Chondrocyte (in vitro differentiated cells): Measurements from ENCODE around the gene PLEKHM2. TPM values are rescaled to one million over a fixed set of nuclear protein-coding genes. Genes with fewer than 3 reads are reported as not detected.
A peak's percentile ranks its signal among the peaks of the same experiment; 100 is the strongest.

ENCODE experiments used
- DNase-seq: peaks from one replicate; pipeline ENCODE4 v3.0.0; 2021; ENCODE audit warnings: mixed read lengths, low spot score
- H3K27ac Mint-ChIP-seq: one replicate; pipeline ENCODE4 v1.8.0; 2021; ENCODE audit warnings: mild to moderate bottlenecking, moderate library complexity, mixed read lengths; ENCODE audit not compliant: unreplicated experiment
- H3K27me3 Mint-ChIP-seq: 2 replicates; pipeline ENCODE4 v1.8.0; 2021; ENCODE audit warnings: low read depth, mixed read lengths
- H3K36me3 Mint-ChIP-seq: 2 replicates; pipeline ENCODE4 v1.8.0; 2021; ENCODE audit warnings: low read depth, mixed read lengths
- H3K4me1 Mint-ChIP-seq: 2 replicates; pipeline ENCODE4 v1.8.0; 2021; ENCODE audit warnings: low read depth, mild to moderate bottlenecking, mixed read lengths
- H3K4me3 Mint-ChIP-seq: one replicate; pipeline ENCODE4 v1.8.0; 2021; ENCODE audit warnings: mild to moderate bottlenecking, moderate library complexity, mixed read lengths; ENCODE audit not compliant: unreplicated experiment
- H3K9me3 Mint-ChIP-seq: 2 replicates; pipeline ENCODE4 v1.8.0; 2021; ENCODE audit warnings: low read depth, mixed read lengths
- CTCF ChIP-seq: fragments of 200-600 bp; sonication (generic); IDR thresholded peaks from 2 replicates; pipeline ENCODE4 v1.5.0; 2021; ENCODE audit warnings: antibody characterized with exemption, mild to moderate bottlenecking, moderate library complexity
- total RNA-seq: library from RNA; stranded (reverse); gene quantifications from 3 replicates; pipeline ENCODE4 v1.2.1, GENCODE V29; 2021

Gene PLEKHM2
- total RNA-seq, 1 donor from 2014 or later: 68.3 TPM

GRCh38 chr1:15740924-15741850, 57.1 kb downstream of the PLEKHM2 start:
- no peaks in the 10 kb centered on the region for H3K27me3 Mint-ChIP-seq
- TF ChIP-seq CTCF: peak; percentile 88
- DNase-seq: no peak
- no peak overlapping the region for H3K27ac Mint-ChIP-seq
- peaks cover 2% of the 10 kb centered on the region for H3K36me3 Mint-ChIP-seq
- H3K4me1 Mint-ChIP-seq: peaks cover 10% of the 10 kb centered on the region
- H3K4me3 Mint-ChIP-seq: no peak overlapping the region
- no peaks in the 10 kb centered on the region for H3K9me3 Mint-ChIP-seq

- H3K4me1 Mint-ChIP-seq: peaks cover 18% of the 10 kb centered on the region
- H3K4me3 Mint-ChIP-seq: no peak within 1 kb of the TSS
- peaks cover 2% of the 10 kb centered on the region for H3K36me3 Mint-ChIP-seq
- DNase-seq: no peak
- H3K27me3 Mint-ChIP-seq: no peaks in the 10 kb centered on the region
- no peaks in the 10 kb centered on the region for H3K9me3 Mint-ChIP-seq
- H3K27ac Mint-ChIP-seq: no peak within 1 kb of the TSS
- TF ChIP-seq CTCF: no peak
Observed at GRCh38 chr1:15742339-15742801, 58.2 kb downstream of the PLEKHM2 start, which contains the start of gene TMEM82. TMEM82 (plus strand) TSS chr1:15742499; CDS start chr1:15742560, 61 bp downstream.

GRCh38 chr1:15744122-15744679, 60.1 kb downstream of the PLEKHM2 start:
- Mint-ChIP-seq H3K4me1 (peaks cover 37% of the 10 kb centered on the region), H3K27me3 (no peaks in the 10 kb centered on the region), H3K27ac (no peak overlapping the region), H3K4me3 (no peak overlapping the region), H3K36me3 (peaks cover 2% of the 10 kb centered on the region), H3K9me3 (no peaks in the 10 kb centered on the region)
- no peak for TF ChIP-seq CTCF
- no peak for DNase-seq

GRCh38 chr1:15747378-15747777, 63.3 kb downstream of the PLEKHM2 start:
- Mint-ChIP-seq H3K9me3 (no peaks in the 10 kb centered on the region), H3K27me3 (no peaks in the 10 kb centered on the region), H3K4me3 (no peak overlapping the region), H3K4me1 (peaks cover 56% of the 10 kb centered on the region), H3K27ac (no peak overlapping the region), H3K36me3 (no peaks in the 10 kb centered on the region)
- DNase-seq: no peak
- TF ChIP-seq CTCF: no peak

GRCh38 chr1:15748264-15748663, 64.1 kb downstream of the PLEKHM2 start:
- DNase-seq: no peak
- H3K27me3 Mint-ChIP-seq: no peaks in the 10 kb centered on the region
- H3K36me3 Mint-ChIP-seq: no peaks in the 10 kb centered on the region
- peak overlapping the region; percentile 66 for H3K27ac Mint-ChIP-seq
- H3K4me3 Mint-ChIP-seq: peak overlapping the region; percentile 43
- TF ChIP-seq CTCF: no peak
- no peaks in the 10 kb centered on the region for H3K9me3 Mint-ChIP-seq
- H3K4me1 Mint-ChIP-seq: peaks cover 56% of the 10 kb centered on the region
